GM12878 (cell line): ENCODE data around the gene SYNGR3.

ENCODE experiments used
- CREB1 ChIP-seq: IDR thresholded peaks from 2 replicates; pipeline ENCODE4 v1.6.1; 2012; ENCODE audit warnings: low read depth, mild to moderate bottlenecking, inconsistent platforms
- CTCF ChIP-seq, 3 experiments: IDR thresholded peaks in 2 of 3; conservative IDR thresholded peaks in 1 of 3; 2 replicates each; pipeline ENCODE4 v1.5.1; 2011; ENCODE audit warnings: low read depth in 3 of 3, low read length in 3 of 3, mild to moderate bottlenecking in 3 of 3, control low read depth in 2 of 3, moderate library complexity in 2 of 3, inconsistent platforms in 1 of 3, mixed read lengths in 1 of 3; ENCODE audit not compliant: control insufficient read depth in 2 of 3, insufficient read depth in 1 of 3; ENCODE audit errors: extremely low read depth in 1 of 3
- ELK1 ChIP-seq: IDR thresholded peaks from 2 replicates; pipeline ENCODE4 v1.6.1; 2012; ENCODE audit warnings: low read depth, low read length, improper control_type of control experiment
- HDAC2 ChIP-seq: fragments of 200-600 bp; sonication (generic); IDR thresholded peaks from 2 replicates; pipeline ENCODE4 v1.6.1; 2017
- MEF2A ChIP-seq: IDR thresholded peaks from 2 replicates; pipeline ENCODE4 v1.6.1; 2011; ENCODE audit warnings: low read depth, mild to moderate bottlenecking, low read length, moderate library complexity; ENCODE audit not compliant: insufficient read depth
- POLR2A ChIP-seq: IDR thresholded peaks from 2 replicates; pipeline ENCODE4 v1.6.1; 2011; ENCODE audit warnings: low read depth, mild to moderate bottlenecking, low read length
- RBBP5 ChIP-seq: fragments of 200-600 bp; sonication (generic); conservative IDR thresholded peaks from 2 replicates; pipeline ENCODE4 v1.6.1; 2016

- no peak for TF ChIP-seq CTCF (IDR thresholded peaks at IDR 0.05 in 2 of 3, conservative IDR thresholded peaks at IDR 0.05 in 1 of 3; ENCODE audit: control insufficient read depth in 2 of 3, extremely low read depth in 1 of 3, insufficient read depth in 1 of 3, low read depth in 3 of 3, low read length in 3 of 3)
- TF ChIP-seq RBBP5, result no peak
- TF ChIP-seq POLR2A, result no peak
- TF ChIP-seq MEF2A, result no peak
- TF ChIP-seq CREB1, result no peak
- no peak for TF ChIP-seq HDAC2
- no peak for TF ChIP-seq ELK1
Measured at GRCh38 chr16:2035431-2036199, 45.8 kb downstream of the SYNGR3 start.
